ENCODE results near the gene SH3BGRL3. TPM values are rescaled to one million over a fixed set of nuclear protein-coding genes. Genes with fewer than 3 reads are reported as not detected.

Gene SH3BGRL3
- total RNA-seq, 1 experiment from 2014 or later, result 193 TPM

DNA sequence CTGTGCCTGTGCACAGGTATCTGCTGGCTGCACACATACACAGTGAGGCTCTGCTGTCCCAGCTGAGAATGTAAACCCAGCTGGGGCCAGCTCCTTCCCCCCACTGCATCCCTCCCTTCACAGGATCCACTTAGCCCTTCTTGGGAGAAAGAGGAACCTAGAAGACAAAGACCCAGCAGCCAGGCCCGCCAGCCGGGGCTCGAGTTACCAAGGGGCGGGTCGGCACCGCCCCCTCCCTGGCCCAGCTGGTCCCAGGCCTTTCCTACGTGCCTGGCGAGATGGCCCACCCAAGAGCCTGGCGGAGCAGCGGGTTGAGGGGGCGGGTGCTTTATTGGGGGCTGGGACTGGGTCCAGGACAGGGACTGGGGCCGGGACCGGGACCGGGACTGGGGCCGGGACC lies 2.1 kb downstream of the SH3BGRL3 start:
- ChIA-PET CTCF (interaction anchor here (0.8 kb wide), 1 partner anchor 47 kb away, joined by 6 read pairs; no protein-coding TSS in a partner anchor), POLR2A (no interaction called here)
- in situ Hi-C loops (cut with HindIII; ENCODE audit: low pct_unique_long_range_greater_than_20kb, low sequenced_read_pairs), result no loop called here

DNA sequence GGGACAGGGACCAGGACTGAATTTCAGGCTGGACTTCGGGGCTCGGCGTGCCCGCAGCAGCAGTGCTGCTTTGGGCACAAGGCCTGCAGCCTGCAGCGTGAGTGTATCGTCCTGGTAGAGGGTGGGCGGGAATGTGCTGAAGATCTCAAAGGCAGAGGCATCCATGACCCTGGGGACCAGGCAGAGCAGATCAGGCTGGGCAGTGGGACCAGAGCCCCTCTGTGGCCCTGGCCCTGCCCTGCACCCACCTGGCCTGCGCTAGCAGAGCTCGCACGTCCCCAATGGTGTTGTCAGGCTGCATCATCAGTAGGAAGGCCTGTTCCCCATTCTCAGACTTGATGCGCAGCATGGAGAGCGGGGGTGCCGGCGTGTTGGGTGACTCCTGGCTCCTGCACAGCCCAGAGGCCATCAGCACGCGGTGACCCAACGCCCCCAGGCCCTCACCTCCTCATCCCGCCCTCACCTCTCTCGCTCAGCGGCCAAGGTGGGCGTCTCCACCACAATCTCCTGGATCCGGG lies 2.6 kb downstream of the SH3BGRL3 start:
- H3K4me1 ChIP-seq (ENCODE audit: control insufficient read depth, insufficient read depth, low read length), result peaks cover 44% of the 10 kb centered on the region
- H3K4me3 ChIP-seq (ENCODE audit: low read depth in 2 of 2, low read length in 2 of 2), result no peak overlapping the region
- in situ Hi-C loops (cut with HindIII; ENCODE audit: low pct_unique_long_range_greater_than_20kb, low sequenced_read_pairs) (no loop called here), intact Hi-C loops (cut with micrococcal nuclease; ENCODE audit: unreplicated experiment) (no loop called here)
- ChIA-PET POLR2A (no interaction called here), CTCF (interaction anchor here (0.6 to 0.8 kb wide), 2 partner anchors 47 to 285 kb away, joined by 3 to 6 read pairs; partner anchors contain the start of gene PAFAH2)
- no TSS peak for BruUV-seq (replicated peaks)
- no peak for TF ChIP-seq TCF7L2 (IDR thresholded peaks at IDR 0.05; ENCODE audit: low read depth, low read length)
- TF ChIP-seq, protein P1, sequence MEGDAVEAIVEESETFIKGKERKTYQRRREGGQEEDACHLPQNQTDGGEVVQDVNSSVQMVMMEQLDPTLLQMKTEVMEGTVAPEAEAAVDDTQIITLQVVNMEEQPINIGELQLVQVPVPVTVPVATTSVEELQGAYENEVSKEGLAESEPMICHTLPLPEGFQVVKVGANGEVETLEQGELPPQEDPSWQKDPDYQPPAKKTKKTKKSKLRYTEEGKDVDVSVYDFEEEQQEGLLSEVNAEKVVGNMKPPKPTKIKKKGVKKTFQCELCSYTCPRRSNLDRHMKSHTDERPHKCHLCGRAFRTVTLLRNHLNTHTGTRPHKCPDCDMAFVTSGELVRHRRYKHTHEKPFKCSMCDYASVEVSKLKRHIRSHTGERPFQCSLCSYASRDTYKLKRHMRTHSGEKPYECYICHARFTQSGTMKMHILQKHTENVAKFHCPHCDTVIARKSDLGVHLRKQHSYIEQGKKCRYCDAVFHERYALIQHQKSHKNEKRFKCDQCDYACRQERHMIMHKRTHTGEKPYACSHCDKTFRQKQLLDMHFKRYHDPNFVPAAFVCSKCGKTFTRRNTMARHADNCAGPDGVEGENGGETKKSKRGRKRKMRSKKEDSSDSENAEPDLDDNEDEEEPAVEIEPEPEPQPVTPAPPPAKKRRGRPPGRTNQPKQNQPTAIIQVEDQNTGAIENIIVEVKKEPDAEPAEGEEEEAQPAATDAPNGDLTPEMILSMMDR (IDR thresholded peaks at IDR 0.05), result no peak
- no peak for TF ChIP-seq SIN3A (IDR thresholded peaks at IDR 0.05; ENCODE audit: borderline replicate concordance, insufficient read depth, low read depth, low read length)
- TF ChIP-seq, protein P2, sequence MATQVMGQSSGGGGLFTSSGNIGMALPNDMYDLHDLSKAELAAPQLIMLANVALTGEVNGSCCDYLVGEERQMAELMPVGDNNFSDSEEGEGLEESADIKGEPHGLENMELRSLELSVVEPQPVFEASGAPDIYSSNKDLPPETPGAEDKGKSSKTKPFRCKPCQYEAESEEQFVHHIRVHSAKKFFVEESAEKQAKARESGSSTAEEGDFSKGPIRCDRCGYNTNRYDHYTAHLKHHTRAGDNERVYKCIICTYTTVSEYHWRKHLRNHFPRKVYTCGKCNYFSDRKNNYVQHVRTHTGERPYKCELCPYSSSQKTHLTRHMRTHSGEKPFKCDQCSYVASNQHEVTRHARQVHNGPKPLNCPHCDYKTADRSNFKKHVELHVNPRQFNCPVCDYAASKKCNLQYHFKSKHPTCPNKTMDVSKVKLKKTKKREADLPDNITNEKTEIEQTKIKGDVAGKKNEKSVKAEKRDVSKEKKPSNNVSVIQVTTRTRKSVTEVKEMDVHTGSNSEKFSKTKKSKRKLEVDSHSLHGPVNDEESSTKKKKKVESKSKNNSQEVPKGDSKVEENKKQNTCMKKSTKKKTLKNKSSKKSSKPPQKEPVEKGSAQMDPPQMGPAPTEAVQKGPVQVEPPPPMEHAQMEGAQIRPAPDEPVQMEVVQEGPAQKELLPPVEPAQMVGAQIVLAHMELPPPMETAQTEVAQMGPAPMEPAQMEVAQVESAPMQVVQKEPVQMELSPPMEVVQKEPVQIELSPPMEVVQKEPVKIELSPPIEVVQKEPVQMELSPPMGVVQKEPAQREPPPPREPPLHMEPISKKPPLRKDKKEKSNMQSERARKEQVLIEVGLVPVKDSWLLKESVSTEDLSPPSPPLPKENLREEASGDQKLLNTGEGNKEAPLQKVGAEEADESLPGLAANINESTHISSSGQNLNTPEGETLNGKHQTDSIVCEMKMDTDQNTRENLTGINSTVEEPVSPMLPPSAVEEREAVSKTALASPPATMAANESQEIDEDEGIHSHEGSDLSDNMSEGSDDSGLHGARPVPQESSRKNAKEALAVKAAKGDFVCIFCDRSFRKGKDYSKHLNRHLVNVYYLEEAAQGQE (IDR thresholded peaks at IDR 0.05; ENCODE audit: insufficient read depth in 1 of 2, low read depth in 2 of 2, low read length in 1 of 2), result no peak
- TF ChIP-seq POLR2AphosphoS5 (IDR thresholded peaks at IDR 0.05; ENCODE audit: low read depth, low read length), result 0 out of 2 replicates have a peak, but pooled peaks have one; percentile 11
- H3K36me3 ChIP-seq (ENCODE audit: control insufficient read depth, insufficient read depth, low read length), result peaks cover 2% of the 10 kb centered on the region; the same call in 1 of the 2 replicates
- no peak for DNase-seq (ENCODE audit: low read depth, low spot score)
- H3K27me3 ChIP-seq (ENCODE audit: control insufficient read depth, insufficient read depth, low read length), result no peaks in the 10 kb centered on the region
- no peaks in the 10 kb centered on the region for H3K9me3 ChIP-seq (ENCODE audit: control insufficient read depth, insufficient read depth, low read depth, low read length)
- no peak for ATAC-seq
- no peak overlapping the region for H3K27ac ChIP-seq (ENCODE audit: low read length)

More for the DNA sequence above, 2.1 kb downstream of the SH3BGRL3 start:
- ATAC-seq (no peak), DNase-seq (ENCODE audit: low read depth, low spot score) (no peak)
- H3K27me3 ChIP-seq (ENCODE audit: control insufficient read depth, insufficient read depth, low read length), result no peaks in the 10 kb centered on the region
- no TSS peak for BruUV-seq (replicated peaks)
- H3K27ac ChIP-seq (ENCODE audit: low read length), result no peak overlapping the region
- intact Hi-C loops (cut with micrococcal nuclease; ENCODE audit: unreplicated experiment), result no loop called here
- H3K4me3 ChIP-seq (ENCODE audit: low read depth in 2 of 2, low read length in 2 of 2), result peak overlapping the region in 1 of 2 experiments; percentile 78; a peak in 1 of 4 replicates
- TF ChIP-seq POLR2AphosphoS5 (IDR thresholded peaks at IDR 0.05; ENCODE audit: low read depth, low read length), result no peak
- TF ChIP-seq, protein P1 (IDR thresholded peaks at IDR 0.05), result no peak
- no peak for TF ChIP-seq SIN3A (IDR thresholded peaks at IDR 0.05; ENCODE audit: borderline replicate concordance, insufficient read depth, low read depth, low read length)
- TF ChIP-seq, protein P2 (IDR thresholded peaks at IDR 0.05; ENCODE audit: insufficient read depth in 1 of 2, low read depth in 2 of 2, low read length in 1 of 2), result no peak
- no peak for TF ChIP-seq TCF7L2 (IDR thresholded peaks at IDR 0.05; ENCODE audit: low read depth, low read length)
- H3K9me3 ChIP-seq (ENCODE audit: control insufficient read depth, insufficient read depth, low read depth, low read length), result no peaks in the 10 kb centered on the region
- peaks cover 49% of the 10 kb centered on the region for H3K4me1 ChIP-seq (ENCODE audit: control insufficient read depth, insufficient read depth, low read length)
- peaks cover 4% of the 10 kb centered on the region for H3K36me3 ChIP-seq (ENCODE audit: control insufficient read depth, insufficient read depth, low read length)
